Nucleus accumbens (tissue), 56 donors: Measurements from ENCODE around the gene FCMR.

ENCODE experiments used
- DNase-seq, 56 donors: peaks; one replicate each; lab custom pipeline; 2025; lab: John Stamatoyannopoulos, UW

Gene FCMR

GRCh38 chr1:206951318-206952100 is 29.8 kb upstream of the FCMR start:
- DNase-seq: no peak

GRCh38 chr1:206949641-206950040 is 27.9 kb upstream of the FCMR start:
- DNase-seq: no peak

- DNase-seq: peak in 8 of 56 donors; percentile 2 to 33 (median 11)
Observed at GRCh38 chr1:206949208-206949607, 27.5 kb upstream of the FCMR start.

- DNase-seq: peak in 1 of 56 donors; percentile 3
Observed at GRCh38 chr1:206947255-206947654, 25.5 kb upstream of the FCMR start.

- DNase-seq: no peak
Observed at GRCh38 chr1:206946261-206946660, 24.5 kb upstream of the FCMR start, which contains the start of gene PIGR. TSS of gene PIGR (minus strand) at chr1:206946466. CDS start at chr1:206940531, 5,935 bp downstream.

GRCh38 chr1:206945779-206946178 is 24.0 kb upstream of the FCMR start:
- no peak for DNase-seq

- no peak for DNase-seq
Observed at GRCh38 chr1:206944703-206945102, 23.0 kb upstream of the FCMR start.

- no peak for DNase-seq
Observed at GRCh38 chr1:206941766-206942418, 20.2 kb upstream of the FCMR start.

GRCh38 chr1:206940588-206940936 is 18.8 kb upstream of the FCMR start:
- DNase-seq: no peak

- no peak for DNase-seq
Observed at GRCh38 chr1:206939841-206940587, 18.3 kb upstream of the FCMR start.

- DNase-seq: no peak
Observed at GRCh38 chr1:206939131-206939530, 17.4 kb upstream of the FCMR start.

GRCh38 chr1:206937425-206937824 is 15.7 kb upstream of the FCMR start:
- DNase-seq: no peak

- DNase-seq: peak in 6 of 56 donors; percentile 4 to 38 (median 10)
Observed at GRCh38 chr1:206935491-206936067, 13.8 kb upstream of the FCMR start.

GRCh38 chr1:206933333-206933945 is 11.7 kb upstream of the FCMR start:
- peak in 3 of 56 donors; percentile 7 to 28 (median 10) for DNase-seq

- no peak for DNase-seq
Observed at GRCh38 chr1:206932177-206932576, 10.4 kb upstream of the FCMR start.

GRCh38 chr1:206931709-206932108 is 10.0 kb upstream of the FCMR start:
- DNase-seq: no peak

- peak in 3 of 56 donors; percentile 3 to 30 (median 10) for DNase-seq
Observed at GRCh38 chr1:206930210-206930798, 8.6 kb upstream of the FCMR start.

- DNase-seq: no peak
Observed at GRCh38 chr1:206929524-206929923, 7.8 kb upstream of the FCMR start.

GRCh38 chr1:206926286-206926685 is 4.5 kb upstream of the FCMR start:
- no peak for DNase-seq
